K562 (cell line): ENCODE data around the gene HHIPL1. TPM values are rescaled to one million over a fixed set of nuclear protein-coding genes. Genes with fewer than 3 reads are reported as not detected.

Source experiments
- ATAC-seq: fragments of 200-7000 bp; cut with Tn5 transposase; 3 replicates; pipeline ENCODE4 v1.9.1; 2020; ENCODE audit warnings: moderate library complexity
- BruUV-seq: library from RNA; stranded (reverse); fragments of 400-500 nt; replicated peaks from 2 replicates; lab custom pipeline; 2021; lab: Mats Ljungman, UMichigan
- CTCF ChIA-PET: fragments of 300-600 bp; formaldehyde crosslinking; extraction: SDS; loops from one replicate; lab custom pipeline; 2021; ENCODE audit warnings: low intra/inter-chr PET ratio; lab: Yijun Ruan, JAX
- POLR2A ChIA-PET: fragments of 300-600, 350-650 bp; sonication (Branson Sonifier 250); formaldehyde crosslinking; extraction: SDS; loops from one replicate; lab custom pipeline; 2021; ENCODE audit warnings: antibody characterized with exemption, inconsistent platforms; lab: Yijun Ruan, JAX
- DNase-seq, 4 experiments: peaks; one replicate each; pipeline versions ENCODE4 v3.0.0 to v3.0.0-alpha.2; 2011 to 2018; ENCODE audit warnings: low spot score in 3 of 4, mixed read lengths in 3 of 4; ENCODE audit errors: extremely low read depth in 1 of 4
- FAIRE-seq: peaks from 2 replicates; lab custom pipeline; 2011; peaks lifted over from hg19 to GRCh38; lab: Jason Lieb, UNC
- H2AFZ ChIP-seq: 2 replicates; pipeline ENCODE4 v1.6.0; 2011; ENCODE audit warnings: low read depth, low read length, control low read depth, inconsistent platforms
- H3K27ac ChIP-seq: fragments of 200-600 bp; 3 replicates; pipeline ENCODE4 v1.8.0; 2011; ENCODE audit warnings: low read depth, mild to moderate bottlenecking, control low read depth, inconsistent platforms, low read length, moderate library complexity, mixed read lengths; ENCODE audit errors: extremely low read depth
- H3K27me3 ChIP-seq, 2 experiments: fragments of 300-600 bp in 1 of 2; 2 replicates in 1 of 2; 3 replicates in 1 of 2; pipeline versions ENCODE4 v1.6.0 to v1.8.0; 2011; ENCODE audit warnings: inconsistent platforms in 2 of 2, low read length in 2 of 2, mild to moderate bottlenecking in 1 of 2, mixed read lengths in 1 of 2, moderate library complexity in 1 of 2; ENCODE audit not compliant: control insufficient read depth in 2 of 2, insufficient read depth in 2 of 2
- H3K36me3 ChIP-seq: fragments of 300-600 bp; 3 replicates; pipeline ENCODE4 v1.8.0; 2011; ENCODE audit warnings: mild to moderate bottlenecking, low read length, inconsistent platforms; ENCODE audit not compliant: control insufficient read depth, insufficient read depth
- H3K4me1 ChIP-seq, 2 experiments: fragments of 200-600 bp in 1 of 2; replicated peaks in 1 of 2; 2 replicates in 1 of 2; 3 replicates in 1 of 2; pipeline versions ENCODE4 v1.5.1 to v1.8.0; 2011; ENCODE audit warnings: inconsistent platforms in 2 of 2, low read length in 2 of 2, mild to moderate bottlenecking in 1 of 2, mixed read lengths in 1 of 2, moderate library complexity in 1 of 2; ENCODE audit not compliant: control insufficient read depth in 2 of 2, insufficient read depth in 2 of 2
- H3K4me2 ChIP-seq: 2 replicates; pipeline ENCODE4 v1.6.1; 2011; ENCODE audit warnings: low read length, control low read depth, inconsistent platforms, mixed read lengths; ENCODE audit not compliant: insufficient read depth
- H3K4me3 ChIP-seq: fragments of 200-600 bp; sonication (generic), shearing (Covaris generic); 2 replicates; pipeline ENCODE4 v1.5.1; 2016; ENCODE audit warnings: control low read depth, inconsistent platforms
- H3K79me2 ChIP-seq: fragments of 200-600 bp; 3 replicates; pipeline ENCODE4 v1.8.0; 2011; ENCODE audit warnings: low read length, inconsistent platforms; ENCODE audit not compliant: control insufficient read depth, insufficient read depth
- H3K9ac ChIP-seq, 2 experiments: 2 replicates each; pipeline versions ENCODE4 v1.6.0 to v1.6.1; 2011; ENCODE audit warnings: low read depth in 2 of 2, low read length in 2 of 2, control low read depth in 1 of 2, inconsistent platforms in 1 of 2, mild to moderate bottlenecking in 1 of 2, mixed read lengths in 1 of 2; ENCODE audit not compliant: insufficient read depth in 1 of 2
- H3K9me1 ChIP-seq: one replicate; pipeline ENCODE4 v1.6.0; 2011; ENCODE audit warnings: inconsistent platforms, mild to moderate bottlenecking, low read length, moderate library complexity; ENCODE audit not compliant: control insufficient read depth, insufficient read depth
- H3K9me3 ChIP-seq: replicated peaks from 2 replicates; pipeline ENCODE4 v1.5.1; 2011; ENCODE audit warnings: low read depth, low read length, inconsistent platforms; ENCODE audit not compliant: control insufficient read depth, insufficient read depth
- H4K20me1 ChIP-seq: replicated peaks from 2 replicates; pipeline ENCODE4 v1.6.1; 2011; ENCODE audit warnings: low read length, inconsistent platforms, mixed read lengths; ENCODE audit not compliant: control insufficient read depth, insufficient read depth
- CREBBP ChIP-seq: IDR thresholded peaks from one replicate; pipeline ENCODE4 v1.6.1; 2012; ENCODE audit warnings: low read depth, mild to moderate bottlenecking, control low read depth, inconsistent platforms, low read length
- MAFK ChIP-seq: IDR thresholded peaks from 2 replicates; pipeline ENCODE4 v1.6.1; 2011; ENCODE audit warnings: low read length, improper control_type of control experiment
- MEIS2 ChIP-seq: fragments of 450-650 bp; IDR thresholded peaks from 2 replicates; pipeline ENCODE4 v1.6.1; 2014; ENCODE audit warnings: mild to moderate bottlenecking; ENCODE audit not compliant: partially characterized antibody
- NFE2L1 ChIP-seq: fragments of 450-650 bp; IDR thresholded peaks from 2 replicates; pipeline ENCODE4 v1.6.1; 2016; ENCODE audit warnings: missing genetic modification characterization, low read depth, mild to moderate bottlenecking, missing compliant biosample characterization, moderate library complexity, borderline replicate concordance
- NR1H2 ChIP-seq: sonication (generic); formaldehyde crosslinking; IDR thresholded peaks from 2 replicates; pipeline ENCODE4 v1.4.0; 2020; ENCODE audit warnings: mild to moderate bottlenecking, missing genetic modification reagents
- SRSF1 ChIP-seq: fragments of 200-400 bp; formaldehyde crosslinking; IDR thresholded peaks from 2 replicates; pipeline ENCODE4 v1.6.1; 2017; ENCODE audit warnings: mild to moderate bottlenecking, low read depth, low read length, moderate library complexity
- ZNF766 ChIP-seq: fragments of 200-800 bp; sonication (Bioruptor generic); conservative IDR thresholded peaks from 2 replicates; pipeline ENCODE4 v1.6.1; 2016; ENCODE audit warnings: missing genetic modification characterization, missing compliant biosample characterization
- WGBS: fragments of 100-300 bp; shearing (Covaris generic); methylation state at CpG from one replicate; pipeline ENCODE4 v1.1.6; 2016; ENCODE audit warnings: low coverage, mixed read lengths; ENCODE audit not compliant: insufficient coverage; ENCODE audit errors: missing lambda C conversion rate; 5-methylcytosine and 5-hydroxymethylcytosine counted together
- in situ Hi-C: fragments of 300-500 bp; cut with MboI; formaldehyde crosslinking; loops from 4 replicates; pipeline ENCODE4 v1.15.0; 2018; ENCODE audit warnings: inconsistent platforms, mixed read lengths
- intact Hi-C: fragments of 100-400 bp; cut with micrococcal nuclease; formaldehyde crosslinking; loops from 2 replicates; pipeline ENCODE4 v1.14.2; 2022
- polyA plus RNA-seq, 8 experiments: library from polyadenylated mRNA; depleted of rRNA in 4 of 8; stranded (reverse) in 5 of 8; unstranded in 3 of 8; fragments of >200 nt; fragmentation: Nextera tagmentation in 2 of 8; fragmentation: Illumina TruSeq in 1 of 8; extraction: Ambion mirVana in 2 of 8; extraction: Trizol in 1 of 8; gene quantifications; 2 replicates each; pipeline versions ENCODE4 v1.2.1 to v1.2.3, GENCODE V29; 2011 to 2014; ENCODE audit warnings: inconsistent platforms in 1 of 8, missing spikeins in 1 of 8
- total RNA-seq, 7 experiments: library from RNA; depleted of rRNA in 6 of 7; stranded (reverse); fragments of >200 nt in 6 of 7; fragmentation: Illumina TruSeq in 2 of 7; extraction: Trizol in 2 of 7; gene quantifications; 2 replicates each; pipeline versions ENCODE4 v1.2.1 to v1.2.3, GENCODE V29; 2011 to 2021; ENCODE audit warnings: low replicate concordance in 1 of 7

Gene HHIPL1
- total and polyA plus RNA-seq, 9 of the 15 experiments (the other 6 are each of a cell fraction or from before 2014, with no cell fraction given): not detected

- WGBS: 0% methylated on average over 2 of the region's 2 CpGs
- in situ Hi-C loops: no loop called here
- Histone ChIP-seq H3K36me3 (no peaks in the 10 kb centered on the region), H3K79me2 (no peaks in the 10 kb centered on the region), H3K4me2 (no peak overlapping the region)
- intact Hi-C loops: loop anchor here (10.0 kb wide), 1 partner anchor 242 kb away; no protein-coding TSS in a partner anchor
- BruUV-seq: no TSS peak
- no peak for ATAC-seq
- no peak for DNase-seq
- TF ChIP-seq SRSF1 (no peak), MEIS2 (no peak), NFE2L1 (tag) (no peak), CREBBP (no peak), ZNF766 (no peak), NR1H2 (CRISPR knock-in tag) (no peak), MAFK (no peak)
- TF ChIP-seq, all 486 proteins: peak for 0
- Histone ChIP-seq H3K9me1 (no peaks in the 10 kb centered on the region), H2AFZ (no peak overlapping the region), H3K9ac (no peak overlapping the region), H3K27ac (no peak overlapping the region), H3K4me1 (peaks cover 0 to 8% of the 10 kb centered on the region in 2 experiments; a peak in 2 of 5 replicates), H4K20me1 (peaks cover 7% of the 10 kb centered on the region; the same call in 1 of the 2 replicates), H3K9me3 (no peaks in the 10 kb centered on the region), H3K4me3 (no peak overlapping the region), H3K27me3 (peaks cover 0 to 42% of the 10 kb centered on the region in 2 experiments; a peak in 2 of 5 replicates)
- no peak for FAIRE-seq
- POLR2A ChIA-PET: interaction anchor here (1.1 kb wide), 1 partner anchor 22 kb away, joined by 4 read pairs; no protein-coding TSS in a partner anchor
- CTCF ChIA-PET: no interaction called here
Measured at GRCh38 chr14:99627100-99627499, 17.8 kb upstream of the HHIPL1 start.
